Measurements from ENCODE around the gene PTTG1IP.
"Not testable (repeated sequence)": the region's sequence is repeated elsewhere in the genome, so short reads cannot be mapped to it uniquely, and the experiment has no call there.

The PTTG1IP gene

GRCh38 chr21:44880405-44881197, 7.1 kb upstream of the PTTG1IP start:
- DNase-seq = no peak

GRCh38 chr21:44879238-44879637, 5.7 kb upstream of the PTTG1IP start:
- DNase-seq = not testable (repeated sequence)

GRCh38 chr21:44878053-44878982, 4.8 kb upstream of the PTTG1IP start:
- DNase-seq = no peak

- no peak for DNase-seq
Measured at GRCh38 chr21:44876849-44877575, 3.5 kb upstream of the PTTG1IP start.

- DNase-seq = no peak
Measured at GRCh38 chr21:44875316-44875700, 1.8 kb upstream of the PTTG1IP start.

GRCh38 chr21:44874497-44875315, 1.2 kb upstream of the PTTG1IP start:
- DNase-seq = peak; percentile 75

- no peak for DNase-seq
Measured at GRCh38 chr21:44874240-44874496, 678 bp upstream of the PTTG1IP start.

- DNase-seq = peak; percentile 77
Measured at GRCh38 chr21:44872649-44873355, 688 bp downstream of the PTTG1IP start.

- peak; percentile 59 for DNase-seq
Measured at GRCh38 chr21:44872323-44872648, 1.2 kb downstream of the PTTG1IP start.

- DNase-seq = peak; percentile 67
Measured at GRCh38 chr21:44871576-44872269, 1.8 kb downstream of the PTTG1IP start.

GRCh38 chr21:44870748-44871495, 2.6 kb downstream of the PTTG1IP start:
- DNase-seq = peak; percentile 54

- peak; percentile 98 for DNase-seq
Measured at GRCh38 chr21:44869781-44870747, 3.4 kb downstream of the PTTG1IP start.

GRCh38 chr21:44868707-44869106, 4.8 kb downstream of the PTTG1IP start:
- peak; percentile 46 for DNase-seq

GRCh38 chr21:44867999-44868700, 5.3 kb downstream of the PTTG1IP start:
- DNase-seq = peak; percentile 35

GRCh38 chr21:44867464-44867863, 6.0 kb downstream of the PTTG1IP start:
- DNase-seq = peak; percentile 53

- peak; percentile 75 for DNase-seq
Measured at GRCh38 chr21:44866780-44867179, 6.7 kb downstream of the PTTG1IP start.

GRCh38 chr21:44865561-44866280, 7.8 kb downstream of the PTTG1IP start:
- DNase-seq = peak; percentile 53

Data from islet precursor cell (in vitro differentiated cells).